ENCODE measurements around the gene TP53.

Gene TP53

DNA sequence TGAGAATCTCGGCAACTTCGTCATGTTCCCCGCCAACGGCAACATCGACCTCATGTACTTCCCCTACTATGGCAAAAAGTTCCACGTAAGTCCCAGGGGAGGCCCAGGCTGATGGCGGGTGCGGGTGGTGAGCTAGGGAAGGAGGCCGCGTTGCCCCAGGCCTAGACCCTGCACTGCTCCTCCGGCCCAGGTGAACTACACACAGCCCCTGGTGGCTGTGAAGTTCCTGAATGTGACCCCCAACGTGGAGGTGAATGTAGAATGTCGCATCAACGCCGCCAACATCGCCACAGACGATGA, 31.8 kb downstream of the TP53 start:
- no peak overlapping the region for H3K27ac ChIP-seq
- ChIA-PET CTCF (no interaction called here), POLR2A (ENCODE audit: low non-redundant PET) (no interaction called here)
- TF ChIP-seq, protein P1, sequence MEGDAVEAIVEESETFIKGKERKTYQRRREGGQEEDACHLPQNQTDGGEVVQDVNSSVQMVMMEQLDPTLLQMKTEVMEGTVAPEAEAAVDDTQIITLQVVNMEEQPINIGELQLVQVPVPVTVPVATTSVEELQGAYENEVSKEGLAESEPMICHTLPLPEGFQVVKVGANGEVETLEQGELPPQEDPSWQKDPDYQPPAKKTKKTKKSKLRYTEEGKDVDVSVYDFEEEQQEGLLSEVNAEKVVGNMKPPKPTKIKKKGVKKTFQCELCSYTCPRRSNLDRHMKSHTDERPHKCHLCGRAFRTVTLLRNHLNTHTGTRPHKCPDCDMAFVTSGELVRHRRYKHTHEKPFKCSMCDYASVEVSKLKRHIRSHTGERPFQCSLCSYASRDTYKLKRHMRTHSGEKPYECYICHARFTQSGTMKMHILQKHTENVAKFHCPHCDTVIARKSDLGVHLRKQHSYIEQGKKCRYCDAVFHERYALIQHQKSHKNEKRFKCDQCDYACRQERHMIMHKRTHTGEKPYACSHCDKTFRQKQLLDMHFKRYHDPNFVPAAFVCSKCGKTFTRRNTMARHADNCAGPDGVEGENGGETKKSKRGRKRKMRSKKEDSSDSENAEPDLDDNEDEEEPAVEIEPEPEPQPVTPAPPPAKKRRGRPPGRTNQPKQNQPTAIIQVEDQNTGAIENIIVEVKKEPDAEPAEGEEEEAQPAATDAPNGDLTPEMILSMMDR (conservative IDR thresholded peaks at IDR 0.05; ENCODE audit: low read depth), result no peak
- no peak for DNase-seq (ENCODE audit: low spot score)

DNA sequence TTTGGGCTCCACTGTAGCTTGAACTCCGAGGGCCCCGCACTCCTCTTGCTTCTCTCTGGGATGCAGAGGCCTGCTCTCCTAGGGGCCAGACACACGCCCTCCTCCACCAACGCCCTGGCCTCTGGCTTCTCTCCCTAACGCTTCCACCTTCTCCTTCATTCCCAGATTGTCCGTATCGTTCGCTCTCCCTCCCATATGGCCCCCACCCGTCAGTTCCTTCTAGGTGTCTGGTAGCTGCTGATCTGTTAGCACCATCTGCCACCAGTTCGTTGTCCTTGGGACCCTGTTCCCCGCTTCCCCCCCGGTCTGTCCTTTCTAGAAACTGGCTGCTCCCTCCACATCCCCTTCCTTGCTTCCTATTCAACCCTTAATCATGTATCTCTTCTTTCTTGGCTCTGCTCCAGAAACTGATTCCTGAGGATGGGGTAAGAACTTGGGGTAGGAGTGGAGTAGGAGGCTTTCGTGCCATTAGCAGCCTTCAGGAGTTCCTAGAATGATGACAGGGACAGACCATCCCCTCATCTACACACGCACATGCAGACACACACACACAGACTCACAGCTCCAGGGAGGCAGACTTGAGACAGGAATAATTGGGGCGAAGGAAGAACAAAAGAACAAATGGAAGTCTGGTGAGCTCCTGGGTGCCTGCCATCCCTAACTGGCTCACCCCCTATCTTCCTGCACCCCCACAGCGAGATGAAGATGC, 32.3 kb downstream of the TP53 start:
- CTCF ChIA-PET, result interaction anchor here (1.8 kb wide), 1 partner anchor 23 kb away, joined by 7 read pairs; no protein-coding TSS in a partner anchor
- TF ChIP-seq, protein P1 (conservative IDR thresholded peaks at IDR 0.05; ENCODE audit: low read depth), result no peak
- POLR2A ChIA-PET (ENCODE audit: low non-redundant PET), result no interaction called here
- no peak for DNase-seq (ENCODE audit: low spot score)
- H3K27ac ChIP-seq, result no peak overlapping the region

DNA sequence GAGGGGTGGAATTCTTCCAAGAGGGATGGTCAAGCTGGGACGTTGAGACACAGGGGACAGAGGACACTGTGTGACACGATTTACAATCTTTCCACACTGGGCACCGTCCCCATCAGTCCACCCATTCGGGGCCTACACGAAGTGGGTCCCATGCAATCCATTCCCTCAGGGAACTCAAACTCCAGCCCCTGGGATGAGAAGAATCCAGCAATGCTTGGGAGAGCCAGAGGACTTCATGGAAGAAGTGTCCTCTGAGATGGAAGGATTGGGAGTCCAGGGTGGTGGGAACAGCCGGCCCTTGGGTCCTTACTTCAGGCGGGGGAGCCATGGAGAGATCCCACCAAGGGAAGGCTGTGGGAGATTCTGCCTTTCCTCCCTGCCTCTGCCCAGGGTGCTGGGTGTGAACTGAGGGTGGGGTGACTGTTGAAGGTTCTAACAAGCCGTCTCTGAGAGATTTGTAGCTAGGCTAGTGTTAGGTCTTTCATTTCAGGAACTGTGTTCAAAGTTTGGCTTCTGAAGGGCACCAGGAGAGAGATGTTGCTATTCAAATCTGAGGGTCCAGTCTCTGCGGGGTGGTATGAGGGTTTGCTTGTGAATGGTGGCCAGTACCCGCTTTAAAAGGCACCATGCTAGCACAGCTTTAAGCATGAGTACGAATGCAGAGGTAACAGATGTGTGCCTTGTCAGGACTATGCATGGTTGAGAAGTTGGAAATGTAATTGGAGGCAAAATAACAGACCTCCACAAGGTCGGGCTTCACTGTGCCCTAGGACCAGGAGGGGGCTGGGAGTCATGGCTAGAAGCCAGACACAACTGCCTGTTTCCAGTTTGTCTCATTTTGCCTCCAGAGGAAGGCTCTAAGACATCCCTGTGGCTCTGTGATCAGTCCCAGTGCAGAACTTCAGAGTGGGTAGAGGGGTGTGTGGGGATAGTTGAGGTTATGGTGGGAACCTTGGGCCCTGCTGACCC, 34.6 kb downstream of the TP53 start:
- H3K27ac ChIP-seq, result no peak overlapping the region
- DNase-seq (ENCODE audit: low spot score), result no peak
- ChIA-PET POLR2A (ENCODE audit: low non-redundant PET) (no interaction called here), CTCF (interaction anchor here (0.6 kb wide), 1 partner anchor 49 kb away, joined by 3 read pairs; no protein-coding TSS in a partner anchor)
- TF ChIP-seq, protein P1 (conservative IDR thresholded peaks at IDR 0.05; ENCODE audit: low read depth), result no peak

DNA sequence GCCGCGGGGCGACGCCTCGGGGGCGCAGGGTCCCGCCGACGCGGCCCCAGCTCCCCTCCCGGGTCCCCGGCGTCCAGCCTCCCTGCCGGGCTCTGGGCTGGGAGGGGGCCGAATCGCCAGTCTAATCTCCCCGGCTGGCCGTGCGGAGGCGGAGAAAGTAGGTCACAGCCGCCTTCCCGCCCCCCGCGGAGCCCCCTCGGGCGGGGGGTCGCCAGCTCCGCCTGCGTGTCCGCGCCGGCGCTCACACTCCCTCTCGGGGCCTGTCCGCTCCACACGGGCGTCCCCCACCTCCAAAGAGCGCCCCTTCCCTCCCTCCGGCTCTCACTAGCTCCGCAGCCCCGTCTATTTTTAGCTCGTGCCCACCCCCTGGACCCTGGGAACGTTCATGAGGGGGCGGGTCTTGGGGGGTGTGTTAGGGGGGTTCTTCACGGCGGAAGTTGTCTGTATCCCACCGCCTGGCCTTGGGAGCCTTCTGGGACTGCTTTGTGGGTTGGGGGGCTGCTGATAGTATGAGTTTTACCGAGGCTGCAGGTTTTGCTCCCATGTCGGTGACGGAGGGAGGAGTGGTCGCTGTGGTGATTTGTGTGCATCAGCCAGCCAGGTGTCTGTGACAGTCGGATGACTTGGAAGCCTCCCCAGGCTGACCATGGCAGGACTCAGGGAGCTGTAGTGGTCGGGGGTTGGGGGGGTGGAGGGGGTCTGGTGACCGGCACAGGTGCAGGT, 35.5 kb downstream of the TP53 start:
- no peak for DNase-seq (ENCODE audit: low spot score)
- POLR2A ChIA-PET (ENCODE audit: low non-redundant PET), result interaction anchor here (0.6 to 0.8 kb wide), 2 partner anchors 34 to 293 kb away, joined by 3 to 4 read pairs; no protein-coding TSS in a partner anchor
- TF ChIP-seq, protein P1 (conservative IDR thresholded peaks at IDR 0.05; ENCODE audit: low read depth), result no peak
- no peak overlapping the region for H3K27ac ChIP-seq
- CTCF ChIA-PET, result interaction anchor here (0.5 to 1.1 kb wide), 3 partner anchors 36 to 176 kb away, joined by 3 to 5 read pairs (median 5); partner anchors contain the start of gene TP53

DNA sequence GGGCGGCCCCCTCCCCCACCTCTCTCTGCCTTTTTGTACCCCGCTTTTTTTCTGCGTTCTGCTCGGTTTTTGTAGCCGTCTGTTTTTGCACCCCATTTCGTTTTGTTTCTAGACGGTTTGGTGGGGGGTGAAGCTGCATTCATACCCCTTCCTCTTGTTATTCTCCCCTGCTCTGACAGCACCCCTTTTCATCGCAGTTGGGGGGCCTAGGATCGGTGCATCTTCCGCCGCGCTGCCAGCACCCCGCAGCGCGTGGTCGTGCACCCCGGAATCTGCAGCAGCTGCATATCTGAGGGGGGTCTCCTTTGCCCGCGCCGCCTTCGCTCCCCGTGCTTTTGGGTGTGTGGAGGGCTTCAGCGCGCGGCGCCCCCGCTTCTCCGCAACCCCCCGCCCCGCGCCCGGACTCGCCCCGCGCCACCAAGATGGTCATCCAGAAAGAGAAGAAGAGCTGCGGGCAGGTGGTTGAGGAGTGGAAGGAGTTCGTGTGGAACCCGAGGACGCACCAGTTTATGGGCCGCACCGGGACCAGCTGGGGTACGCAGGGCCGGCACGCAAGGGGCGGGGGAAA, 36.1 kb downstream of the TP53 start:
- no peak for DNase-seq (ENCODE audit: low spot score)
- no peak overlapping the region for H3K27ac ChIP-seq
- TF ChIP-seq, protein P1 (conservative IDR thresholded peaks at IDR 0.05; ENCODE audit: low read depth), result no peak
- ChIA-PET CTCF (interaction anchor here (0.6 to 1.2 kb wide), 4 partner anchors 19 to 339 kb away, joined by 3 to 5 read pairs (median 4); partner anchors contain the start of gene TP53), POLR2A (ENCODE audit: low non-redundant PET) (interaction anchor here (0.6 to 0.8 kb wide), 2 partner anchors 35 to 293 kb away, joined by 3 to 4 read pairs; no protein-coding TSS in a partner anchor)
